OCI-LY3 (cell line): Measurements from ENCODE around the gene TMEM272.

Experiments used
- H2AFZ ChIP-seq: fragments of 200-600, 300-600 bp; shearing (Covaris generic); 2 replicates; pipeline ENCODE4 v1.6.0; 2014; ENCODE audit warnings: antibody characterized with exemption, low read depth, low read length
- H3K27ac ChIP-seq: fragments of 200-600, 300-600 bp; sonication (generic); 2 replicates; pipeline ENCODE4 v1.5.1; 2014; ENCODE audit warnings: mild to moderate bottlenecking, low read length, moderate library complexity, mixed read lengths
- H3K27me3 ChIP-seq: fragments of 200-600, 300-600 bp; sonication (generic); 2 replicates; pipeline ENCODE4 v1.6.1; 2014; ENCODE audit warnings: low read depth, low read length, mixed read lengths
- H3K36me3 ChIP-seq: fragments of 200-600, 300-600 bp; sonication (generic); replicated peaks from 2 replicates; pipeline ENCODE3; 2014; ENCODE audit warnings: low read depth, low read length, mixed read lengths
- H3K4me1 ChIP-seq: fragments of 300-600, 200-600 bp; sonication (generic); 2 replicates; pipeline ENCODE4 v1.6.1; 2014; ENCODE audit warnings: low read length, mixed read lengths
- H3K4me2 ChIP-seq: fragments of 200-600, 300-600 bp; sonication (generic); 2 replicates; pipeline ENCODE4 v1.6.1; 2014; ENCODE audit warnings: low read length, mixed read lengths
- H3K4me3 ChIP-seq: fragments of 300-600, 200-600 bp; sonication (generic); 2 replicates; pipeline ENCODE4 v1.5.1; 2014; ENCODE audit warnings: antibody characterized with exemption, mild to moderate bottlenecking, low read length, moderate library complexity
- H3K79me2 ChIP-seq: fragments of 300-600, 200-600 bp; shearing (Covaris generic); 2 replicates; pipeline ENCODE4 v1.6.1; 2014; ENCODE audit warnings: mild to moderate bottlenecking, low read length, mixed read lengths
- H3K9ac ChIP-seq: fragments of 300-600, 200-600 bp; shearing (Covaris generic); 2 replicates; pipeline ENCODE4 v1.6.0; 2014; ENCODE audit warnings: mild to moderate bottlenecking, low read length, moderate library complexity
- H3K9me3 ChIP-seq: fragments of 200-600, 300-600 bp; shearing (Covaris generic); 2 replicates; pipeline ENCODE4 v1.6.1; 2014; ENCODE audit warnings: low read length, mixed read lengths; ENCODE audit not compliant: insufficient read depth
- H4K20me1 ChIP-seq: fragments of 200-600, 300-600 bp; sonication (generic); 2 replicates; pipeline ENCODE4 v1.6.1; 2016; ENCODE audit warnings: low read length, mixed read lengths; ENCODE audit not compliant: insufficient read depth
- EZH2phosphoT487 ChIP-seq: fragments of 200-600 bp; shearing (Covaris generic); IDR thresholded peaks from 2 replicates; pipeline ENCODE4 v1.6.1; 2018; ENCODE audit warnings: antibody characterized with exemption, mixed run types, low read depth
- TF ChIP-seq, protein P1 (sequence below): fragments of 200-600, 300-600 bp; sonication (generic); IDR thresholded peaks from 2 replicates; pipeline ENCODE4 v1.5.1; 2014; ENCODE audit warnings: antibody characterized with exemption, low read length, low read depth

Gene TMEM272

DNA sequence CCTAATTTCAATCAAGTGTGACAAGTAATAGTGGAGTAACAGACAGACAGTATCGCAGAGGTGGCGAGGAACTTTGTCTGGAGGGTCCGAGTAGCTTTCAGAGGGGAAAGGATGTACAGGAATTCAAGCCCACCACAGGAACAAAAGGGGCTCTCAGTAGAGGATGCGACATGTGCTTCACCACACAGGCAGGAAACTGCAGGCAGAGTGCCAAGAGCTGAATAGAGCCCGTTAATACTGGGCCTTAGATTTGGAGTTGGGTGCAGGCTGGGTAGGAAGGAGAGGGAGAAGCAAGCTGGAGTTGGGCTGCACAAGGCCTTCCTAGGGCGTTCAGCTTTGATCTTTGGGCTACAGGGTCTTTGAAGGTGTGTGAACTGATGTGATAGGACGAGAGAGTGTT, 18.0 kb upstream of the TMEM272 start:
- Histone ChIP-seq H3K4me1 (no peaks in the 10 kb centered on the region), H3K79me2 (no peaks in the 10 kb centered on the region), H3K4me3 (no peak overlapping the region), H3K9me3 (no peaks in the 10 kb centered on the region), H2AFZ (no peak overlapping the region), H3K9ac (no peak overlapping the region), H3K4me2 (no peak overlapping the region), H3K27ac (no peak overlapping the region), H3K27me3 (peaks cover 13% of the 10 kb centered on the region), H4K20me1 (no peaks in the 10 kb centered on the region), H3K36me3 (no peaks in the 10 kb centered on the region)
- TF ChIP-seq, protein P1, sequence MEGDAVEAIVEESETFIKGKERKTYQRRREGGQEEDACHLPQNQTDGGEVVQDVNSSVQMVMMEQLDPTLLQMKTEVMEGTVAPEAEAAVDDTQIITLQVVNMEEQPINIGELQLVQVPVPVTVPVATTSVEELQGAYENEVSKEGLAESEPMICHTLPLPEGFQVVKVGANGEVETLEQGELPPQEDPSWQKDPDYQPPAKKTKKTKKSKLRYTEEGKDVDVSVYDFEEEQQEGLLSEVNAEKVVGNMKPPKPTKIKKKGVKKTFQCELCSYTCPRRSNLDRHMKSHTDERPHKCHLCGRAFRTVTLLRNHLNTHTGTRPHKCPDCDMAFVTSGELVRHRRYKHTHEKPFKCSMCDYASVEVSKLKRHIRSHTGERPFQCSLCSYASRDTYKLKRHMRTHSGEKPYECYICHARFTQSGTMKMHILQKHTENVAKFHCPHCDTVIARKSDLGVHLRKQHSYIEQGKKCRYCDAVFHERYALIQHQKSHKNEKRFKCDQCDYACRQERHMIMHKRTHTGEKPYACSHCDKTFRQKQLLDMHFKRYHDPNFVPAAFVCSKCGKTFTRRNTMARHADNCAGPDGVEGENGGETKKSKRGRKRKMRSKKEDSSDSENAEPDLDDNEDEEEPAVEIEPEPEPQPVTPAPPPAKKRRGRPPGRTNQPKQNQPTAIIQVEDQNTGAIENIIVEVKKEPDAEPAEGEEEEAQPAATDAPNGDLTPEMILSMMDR, result no peak
- no peak for TF ChIP-seq EZH2phosphoT487

DNA sequence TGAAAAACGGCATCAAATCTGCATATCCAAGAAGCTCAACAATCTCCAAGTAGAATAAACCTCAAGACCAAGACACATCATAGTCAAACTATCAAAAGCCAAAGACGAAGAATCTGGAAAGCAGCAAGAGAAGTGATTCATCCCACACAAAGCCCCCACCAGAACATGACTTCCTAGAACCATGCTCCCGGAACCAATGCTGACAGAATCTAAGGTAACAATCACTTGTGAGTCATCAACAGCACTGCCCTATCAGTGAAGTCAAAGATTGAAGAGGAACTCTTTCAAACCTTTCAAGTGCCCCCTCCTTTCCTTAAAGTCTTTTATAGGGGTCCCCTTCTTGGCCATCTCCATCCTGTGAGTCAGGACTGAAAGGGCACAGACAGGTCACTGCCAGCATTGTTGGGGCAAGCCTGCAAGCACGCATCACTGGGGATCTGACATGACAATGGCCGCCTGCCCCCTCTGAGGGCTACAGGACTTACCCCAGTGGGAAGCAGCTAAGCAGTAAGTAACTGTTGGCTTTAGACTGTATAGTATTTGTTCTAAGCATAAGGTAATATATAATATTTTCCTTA, 16.8 kb upstream of the TMEM272 start, which contains the start of gene CCDC70:
TSS of gene CCDC70 (plus strand) at position 247 of the 578 bp plus-strand sequence. CDS start 3,443 bp downstream, outside the sequence.
- Histone ChIP-seq H4K20me1 (no peaks in the 10 kb centered on the region), H3K36me3 (no peaks in the 10 kb centered on the region), H3K79me2 (no peaks in the 10 kb centered on the region), H3K9ac (no peak within 1 kb of the TSS), H3K4me2 (no peak within 1 kb of the TSS), H3K4me1 (no peaks in the 10 kb centered on the region), H2AFZ (no peak within 1 kb of the TSS), H3K9me3 (no peaks in the 10 kb centered on the region), H3K4me3 (no peak within 1 kb of the TSS), H3K27me3 (peaks cover 8% of the 10 kb centered on the region; the same call in 1 of the 2 replicates), H3K27ac (no peak within 1 kb of the TSS)
- TF ChIP-seq EZH2phosphoT487, result no peak
- TF ChIP-seq, protein P1, result no peak

DNA sequence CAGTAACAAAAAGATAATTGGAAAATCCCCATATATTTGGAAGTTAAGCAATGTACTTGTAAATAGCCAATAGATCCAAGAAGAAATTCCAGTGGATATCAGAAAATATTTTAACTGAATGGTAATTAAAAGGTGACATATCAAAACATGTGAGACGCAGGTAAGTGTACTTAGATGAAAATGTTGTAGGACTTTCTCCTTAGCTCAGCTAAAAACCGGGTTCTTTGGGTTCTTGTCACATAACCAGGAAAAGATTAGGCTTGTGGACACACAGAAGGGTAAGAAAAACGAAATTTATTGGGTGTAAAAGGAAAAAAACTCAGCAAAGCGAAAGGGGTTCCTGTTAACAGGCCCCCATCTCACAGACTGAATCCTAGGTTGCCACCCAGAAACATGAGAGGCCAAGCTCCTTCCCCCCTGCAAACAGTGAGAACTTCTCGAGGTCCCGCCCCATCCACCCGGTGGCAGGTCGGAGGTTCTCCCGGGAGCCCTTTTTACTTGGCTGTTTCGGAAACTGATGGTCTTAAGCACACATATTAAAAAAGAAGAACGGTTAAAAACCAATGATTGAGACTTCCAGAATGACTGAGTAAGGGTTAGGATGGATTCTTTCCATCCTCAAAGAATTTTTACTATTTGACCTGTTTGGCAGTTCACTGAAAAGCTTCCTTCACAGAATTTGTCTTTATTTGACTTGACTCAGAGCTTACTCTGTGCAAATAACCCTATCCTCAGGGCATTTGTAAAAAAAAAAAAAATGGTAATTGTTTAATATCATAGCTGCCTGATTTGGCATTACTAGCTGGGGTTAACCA, 13.7 kb upstream of the TMEM272 start:
- no peaks in the 10 kb centered on the region for H3K36me3 ChIP-seq
- H4K20me1 ChIP-seq, result no peaks in the 10 kb centered on the region
- H2AFZ ChIP-seq, result no peak overlapping the region
- H3K4me2 ChIP-seq, result no peak overlapping the region
- H3K4me1 ChIP-seq, result no peaks in the 10 kb centered on the region
- TF ChIP-seq EZH2phosphoT487, result no peak
- TF ChIP-seq, protein P1, result no peak
- no peaks in the 10 kb centered on the region for H3K79me2 ChIP-seq
- H3K4me3 ChIP-seq, result no peak overlapping the region
- H3K27me3 ChIP-seq, result peaks cover 8% of the 10 kb centered on the region
- no peaks in the 10 kb centered on the region for H3K9me3 ChIP-seq
- H3K27ac ChIP-seq, result no peak overlapping the region
- no peak overlapping the region for H3K9ac ChIP-seq

DNA sequence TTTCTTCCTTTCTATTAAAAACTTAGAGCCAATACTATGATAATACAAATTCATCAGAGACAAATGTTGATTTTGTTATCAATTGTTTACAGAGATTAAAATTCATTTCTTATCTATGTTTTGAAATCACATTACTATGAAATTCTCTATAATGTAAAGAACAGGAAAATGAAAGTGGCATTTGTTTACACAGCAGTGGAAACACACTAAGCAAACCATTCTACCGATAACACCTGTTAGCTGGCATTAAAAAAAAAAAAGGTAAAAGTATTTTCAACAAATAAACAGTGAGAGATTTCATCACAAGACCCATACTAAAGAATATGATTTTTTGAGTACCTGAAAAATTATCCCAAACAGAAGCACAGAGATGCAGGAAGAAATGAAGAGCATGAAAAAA, 12.0 kb upstream of the TMEM272 start:
- TF ChIP-seq, protein P1, result no peak
- no peak for TF ChIP-seq EZH2phosphoT487
- Histone ChIP-seq H3K9me3 (no peaks in the 10 kb centered on the region), H3K4me1 (no peaks in the 10 kb centered on the region), H3K4me2 (no peak overlapping the region), H3K4me3 (no peak overlapping the region), H2AFZ (no peak overlapping the region), H3K9ac (no peak overlapping the region), H3K27ac (no peak overlapping the region), H3K79me2 (no peaks in the 10 kb centered on the region), H3K36me3 (no peaks in the 10 kb centered on the region), H4K20me1 (no peaks in the 10 kb centered on the region), H3K27me3 (peaks cover 8% of the 10 kb centered on the region)
